Retinal pigment epithelial cell (primary cell): ENCODE results near the gene SAC3D1.

ENCODE experiments used
- DNase-seq: peaks from one replicate; pipeline ENCODE4 v3.0.0-alpha.2; 2010; ENCODE audit warnings: low read depth
- H3K4me3 ChIP-seq: 2 replicates; pipeline ENCODE4 v1.5.1; 2011; ENCODE audit warnings: mild to moderate bottlenecking, low read length, control low read depth, moderate library complexity
- CTCF ChIP-seq: conservative IDR thresholded peaks from 2 replicates; pipeline ENCODE4 v1.5.1; 2011; ENCODE audit warnings: low read depth, low read length, control low read depth, inconsistent platforms

Gene SAC3D1

GRCh38 chr11:65026810-65027209 lies 14.2 kb upstream of the SAC3D1 start:
- no peak for TF ChIP-seq CTCF
- DNase-seq: no peak
- H3K4me3 ChIP-seq: peak overlapping the region; percentile 62

- DNase-seq: peak; percentile 89
- H3K4me3 ChIP-seq: peak within 1 kb of the TSS; percentile 62
- peak; percentile 73 for TF ChIP-seq CTCF
Measured at GRCh38 chr11:65027213-65028067, 13.6 kb upstream of the SAC3D1 start, which contains the start of gene SNX15. Gene SNX15, plus strand, starts transcription at chr11:65027439. Its CDS starts 99 bp downstream, at chr11:65027538.

- H3K4me3 ChIP-seq: no peak overlapping the region
- no peak for TF ChIP-seq CTCF
- no peak for DNase-seq
Measured at GRCh38 chr11:65032216-65032615, 8.8 kb upstream of the SAC3D1 start.

DNA sequence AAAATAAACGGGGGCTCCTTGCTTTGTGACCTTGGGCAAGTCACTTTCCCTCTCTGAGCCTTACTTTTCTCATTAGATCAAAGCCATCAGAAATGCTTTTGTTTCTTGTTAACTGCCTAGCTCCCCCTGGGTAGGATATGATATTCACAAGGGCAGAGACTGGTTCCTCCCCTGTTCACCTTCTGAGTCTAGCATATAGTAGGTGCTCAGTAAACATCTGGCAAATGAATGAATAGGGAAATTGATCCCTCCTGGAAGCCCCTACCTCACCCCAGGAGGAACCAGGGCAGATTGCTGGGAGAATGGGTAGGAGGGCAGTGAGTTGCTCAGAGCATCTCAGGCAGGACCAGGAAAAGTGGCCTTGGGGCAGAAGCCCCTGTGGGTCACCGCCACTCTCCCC lies 6.6 kb upstream of the SAC3D1 start:
- no peak for DNase-seq

GRCh38 chr11:65035579-65035978 lies 5.4 kb upstream of the SAC3D1 start:
- H3K4me3 ChIP-seq: no peak overlapping the region
- DNase-seq: no peak
- no peak for TF ChIP-seq CTCF

More for the DNA sequence above, 6.6 kb upstream of the SAC3D1 start:
- no peak for TF ChIP-seq CTCF
- H3K4me3 ChIP-seq: no peak overlapping the region

DNA sequence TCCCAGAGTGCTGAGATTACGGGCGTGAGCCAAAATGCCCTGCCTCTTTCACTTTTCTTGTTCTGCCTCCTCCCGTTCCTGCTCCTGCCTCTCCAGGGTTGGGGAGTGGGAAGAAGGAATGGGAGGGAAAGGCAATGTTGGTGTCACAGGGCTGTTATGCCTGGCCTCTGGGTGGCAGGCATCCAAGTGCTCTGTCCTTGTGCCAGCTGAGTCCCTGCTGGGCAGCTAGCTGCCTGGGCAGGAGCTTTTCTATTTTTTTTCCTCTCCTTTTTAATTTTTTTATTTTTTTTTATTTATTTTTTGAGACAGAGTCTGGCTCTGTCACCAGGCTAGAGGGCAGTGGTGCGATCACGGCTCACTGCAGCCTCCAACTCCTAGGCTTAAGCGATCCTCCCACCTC lies 4.1 kb upstream of the SAC3D1 start:
- no peak for TF ChIP-seq CTCF
- no peak overlapping the region for H3K4me3 ChIP-seq
- no peak for DNase-seq

- DNase-seq: no peak
- no peak for TF ChIP-seq CTCF
- peak overlapping the region; percentile 62 for H3K4me3 ChIP-seq
Measured at GRCh38 chr11:65040520-65040846, 527 bp upstream of the SAC3D1 start.
